Measurements from ENCODE around the gene ATP8A2.

DNA sequence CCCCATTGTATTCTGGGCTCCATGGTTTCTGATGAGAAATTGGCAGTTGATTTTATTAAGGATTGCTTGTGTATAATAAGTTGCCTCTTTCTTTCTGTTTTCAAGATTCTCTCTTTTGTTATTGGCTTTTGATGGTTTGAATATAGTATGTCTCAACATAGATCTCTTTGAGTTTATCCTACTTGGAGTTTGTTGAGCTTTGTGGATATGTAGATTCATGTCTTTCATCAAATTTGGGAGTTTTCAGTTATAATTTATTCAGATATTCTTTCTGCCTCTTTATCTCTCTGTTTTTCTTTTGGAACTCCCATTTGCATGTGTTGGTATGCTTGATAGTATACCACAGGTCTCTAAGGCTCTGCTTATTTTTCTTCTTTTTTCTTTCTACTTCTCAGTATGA lies 296.6 kb downstream of the ATP8A2 start:
- TF ChIP-seq, protein P1, sequence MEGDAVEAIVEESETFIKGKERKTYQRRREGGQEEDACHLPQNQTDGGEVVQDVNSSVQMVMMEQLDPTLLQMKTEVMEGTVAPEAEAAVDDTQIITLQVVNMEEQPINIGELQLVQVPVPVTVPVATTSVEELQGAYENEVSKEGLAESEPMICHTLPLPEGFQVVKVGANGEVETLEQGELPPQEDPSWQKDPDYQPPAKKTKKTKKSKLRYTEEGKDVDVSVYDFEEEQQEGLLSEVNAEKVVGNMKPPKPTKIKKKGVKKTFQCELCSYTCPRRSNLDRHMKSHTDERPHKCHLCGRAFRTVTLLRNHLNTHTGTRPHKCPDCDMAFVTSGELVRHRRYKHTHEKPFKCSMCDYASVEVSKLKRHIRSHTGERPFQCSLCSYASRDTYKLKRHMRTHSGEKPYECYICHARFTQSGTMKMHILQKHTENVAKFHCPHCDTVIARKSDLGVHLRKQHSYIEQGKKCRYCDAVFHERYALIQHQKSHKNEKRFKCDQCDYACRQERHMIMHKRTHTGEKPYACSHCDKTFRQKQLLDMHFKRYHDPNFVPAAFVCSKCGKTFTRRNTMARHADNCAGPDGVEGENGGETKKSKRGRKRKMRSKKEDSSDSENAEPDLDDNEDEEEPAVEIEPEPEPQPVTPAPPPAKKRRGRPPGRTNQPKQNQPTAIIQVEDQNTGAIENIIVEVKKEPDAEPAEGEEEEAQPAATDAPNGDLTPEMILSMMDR (conservative IDR thresholded peaks at IDR 0.05), result no peak
- no peak for TF ChIP-seq ZFX (IDR thresholded peaks at IDR 0.05)
